CD4-positive, alpha-beta T cell (primary cell): ENCODE data around the gene TM2D1. TPM values are rescaled to one million over a fixed set of nuclear protein-coding genes. Genes with fewer than 3 reads are reported as not detected.

Experiments used
- ATAC-seq: fragments of 200-7000 bp; cut with Tn5 transposase; one replicate; pipeline ENCODE4 v1.10.0; 2022; ENCODE audit warnings: mild to moderate bottlenecking; ENCODE audit not compliant: poor library complexity
- CTCF ChIA-PET: fragments of 350-600 bp; sonication (Branson Sonifier 250); formaldehyde crosslinking; loops from one replicate; lab custom pipeline; 2021; ENCODE audit warnings: antibody characterized with exemption, inconsistent platforms; lab: Charles Lee
- POLR2A ChIA-PET: fragments of 350-600 bp; sonication (Branson Sonifier 250); formaldehyde crosslinking; loops from one replicate; lab custom pipeline; 2021; ENCODE audit warnings: antibody characterized with exemption, inconsistent platforms; lab: Charles Lee
- DNase-seq, 14 experiments: peaks; one replicate each; pipeline ENCODE4 v3.0.0-alpha.2; 2013 to 2020; ENCODE audit warnings: mixed read lengths in 2 of 14
- H3K27ac ChIP-seq, 2 donors: one replicate each; pipeline versions ENCODE4 v1.5.1 to v1.7.0; 2013; ENCODE audit warnings: low read length in 2 of 2, low read depth in 1 of 2, mild to moderate bottlenecking in 1 of 2
- H3K27me3 ChIP-seq, 2 experiments: 1 replicate in 1 of 2; 2 replicates in 1 of 2; pipeline versions ENCODE4 v1.6.1 to v1.7.0; 2013; ENCODE audit warnings: low read length in 2 of 2, control low read depth in 1 of 2, mild to moderate bottlenecking in 1 of 2, moderate library complexity in 1 of 2; ENCODE audit not compliant: insufficient read depth in 2 of 2, control insufficient read depth in 1 of 2
- H3K36me3 ChIP-seq: one replicate; pipeline ENCODE4 v1.6.1; 2013; ENCODE audit warnings: low read length, control low read depth; ENCODE audit not compliant: insufficient read depth
- H3K4me1 ChIP-seq: one replicate; pipeline ENCODE4 v1.6.1; 2013; ENCODE audit warnings: low read length, control low read depth; ENCODE audit not compliant: insufficient read depth
- H3K4me3 ChIP-seq: one replicate; pipeline ENCODE4 v1.5.1; 2013; ENCODE audit warnings: mild to moderate bottlenecking, low read length, moderate library complexity
- H3K9me3 ChIP-seq, 2 experiments: 1 replicate in 1 of 2; 2 replicates in 1 of 2; pipeline versions ENCODE4 v1.6.1 to v1.7.0; 2013; ENCODE audit warnings: low read length in 2 of 2, mild to moderate bottlenecking in 2 of 2, control low read depth in 1 of 2, moderate library complexity in 1 of 2; ENCODE audit not compliant: control insufficient read depth in 1 of 2, insufficient read depth in 1 of 2
- H3K27ac Mint-ChIP-seq: one replicate; pipeline ENCODE4 v1.8.0; 2020; ENCODE audit warnings: mixed read lengths
- H3K27me3 Mint-ChIP-seq: one replicate; pipeline ENCODE4 v1.8.0; 2021; ENCODE audit warnings: mixed read lengths
- H3K36me3 Mint-ChIP-seq: one replicate; pipeline ENCODE4 v1.8.0; 2021; ENCODE audit warnings: low read depth, mixed read lengths
- H3K4me1 Mint-ChIP-seq: one replicate; pipeline ENCODE4 v1.8.0; 2021; ENCODE audit warnings: low read depth, mixed read lengths
- H3K4me3 Mint-ChIP-seq: one replicate; pipeline ENCODE4 v1.8.0; 2020; ENCODE audit warnings: mild to moderate bottlenecking, mixed read lengths
- H3K9me3 Mint-ChIP-seq: one replicate; pipeline ENCODE4 v1.8.0; 2020; ENCODE audit warnings: mixed read lengths
- CTCF ChIP-seq: fragments of 200-600 bp; IDR thresholded peaks from one replicate; pipeline ENCODE4 v1.8.0; 2022; ENCODE audit warnings: antibody characterized with exemption, mild to moderate bottlenecking
- intact Hi-C, 2 experiments: fragments of 100-400 bp; cut with DNase I in 1 of 2; cut with micrococcal nuclease in 1 of 2; formaldehyde crosslinking; loops; one replicate each; pipeline versions ENCODE4 v1.15.1 to v1.9.0; 2023 to 2025; cut with DNase I, micrococcal nuclease
- total RNA-seq, 174 experiments: library from RNA in 2 of 174; stranded (reverse) in 2 of 174; gene quantifications; one replicate each; pipeline ENCODE4 v1.2.3 and lab custom pipeline; 2021 to 2026

TM2D1 gene
- total RNA-seq, 2 experiments from 2014 or later = 12.0 to 13.7 TPM

GRCh38 chr1:61647142-61647541 is 77.8 kb downstream of the TM2D1 start:
- no peak overlapping the region for H3K27ac Mint-ChIP-seq
- POLR2A ChIA-PET = no interaction called here
- H3K9me3 ChIP-seq = no peaks in the 10 kb centered on the region
- H3K4me1 Mint-ChIP-seq = no peaks in the 10 kb centered on the region
- no peak overlapping the region for H3K27ac ChIP-seq
- H3K27me3 ChIP-seq = no peaks in the 10 kb centered on the region
- DNase-seq = no peak
- no peaks in the 10 kb centered on the region for H3K27me3 Mint-ChIP-seq
- intact Hi-C loops = loop anchor here in 1 of 2 experiments (10.0 kb wide), 1 partner anchor 602 kb away; no protein-coding TSS in a partner anchor
- H3K36me3 ChIP-seq = no peaks in the 10 kb centered on the region
- H3K4me3 ChIP-seq = no peak overlapping the region
- no peaks in the 10 kb centered on the region for H3K36me3 Mint-ChIP-seq
- TF ChIP-seq CTCF = no peak
- no peak overlapping the region for H3K4me3 Mint-ChIP-seq
- H3K9me3 Mint-ChIP-seq = no peaks in the 10 kb centered on the region
- CTCF ChIA-PET = no interaction called here
- H3K4me1 ChIP-seq = no peaks in the 10 kb centered on the region
- no peak for ATAC-seq

DNA sequence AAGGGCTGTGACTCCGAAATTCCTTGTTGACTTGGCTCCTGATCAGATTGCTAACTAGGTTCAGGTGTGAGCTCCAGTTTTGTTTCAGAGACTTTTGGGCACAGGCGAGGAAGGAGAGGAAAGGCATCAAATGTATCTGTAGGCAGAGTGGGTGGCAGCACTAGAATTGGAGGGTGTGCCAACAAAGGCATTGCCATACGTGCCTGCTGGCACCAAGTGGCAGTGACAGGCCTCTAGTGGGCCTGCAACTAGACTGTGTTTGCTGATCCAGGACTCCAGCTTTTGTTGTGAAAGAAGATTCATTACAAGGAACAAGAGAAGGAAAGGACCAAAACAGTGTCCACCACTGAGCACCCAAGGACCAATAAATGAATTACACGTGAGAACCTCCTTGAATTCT is 79.5 kb downstream of the TM2D1 start:
- POLR2A ChIA-PET = no interaction called here
- no peak overlapping the region for H3K27ac ChIP-seq
- H3K36me3 ChIP-seq = no peaks in the 10 kb centered on the region
- Mint-ChIP-seq H3K27ac (no peak overlapping the region), H3K4me3 (no peak overlapping the region), H3K9me3 (no peaks in the 10 kb centered on the region), H3K4me1 (peaks cover 13% of the 10 kb centered on the region), H3K27me3 (no peaks in the 10 kb centered on the region), H3K36me3 (no peaks in the 10 kb centered on the region)
- H3K9me3 ChIP-seq = no peaks in the 10 kb centered on the region
- intact Hi-C loops = loop anchor here in 1 of 2 experiments (10.0 kb wide), 1 partner anchor 601 kb away; no protein-coding TSS in a partner anchor
- H3K4me3 ChIP-seq = no peak overlapping the region
- ATAC-seq (no peak), DNase-seq (no peak)
- H3K27me3 ChIP-seq = no peaks in the 10 kb centered on the region
- H3K4me1 ChIP-seq = peaks cover 13% of the 10 kb centered on the region
- CTCF ChIA-PET = no interaction called here
- TF ChIP-seq CTCF = no peak

DNA sequence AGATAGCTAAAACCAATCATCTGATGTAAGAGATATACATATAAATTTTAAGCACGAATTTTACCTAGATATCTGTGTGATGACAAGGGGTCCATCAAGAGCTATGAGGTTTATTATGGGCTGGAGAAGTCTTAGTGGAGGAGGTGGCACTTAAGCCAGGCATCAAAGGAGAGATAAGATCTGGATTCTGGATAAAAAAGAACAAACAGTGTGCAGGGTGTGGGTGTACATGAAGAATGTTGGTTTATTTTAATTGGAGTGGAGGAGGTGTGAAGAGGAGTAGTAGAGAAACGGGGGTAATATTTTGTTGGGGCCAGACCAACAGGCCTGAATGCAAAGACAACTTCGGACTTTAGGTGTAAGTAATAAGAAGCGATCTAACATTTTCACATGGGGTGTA is 80.6 kb downstream of the TM2D1 start:
- Mint-ChIP-seq H3K27me3 (no peaks in the 10 kb centered on the region), H3K36me3 (no peaks in the 10 kb centered on the region), H3K9me3 (no peaks in the 10 kb centered on the region), H3K27ac (no peak overlapping the region), H3K4me1 (peaks cover 13% of the 10 kb centered on the region), H3K4me3 (no peak overlapping the region)
- Histone ChIP-seq H3K4me3 (no peak overlapping the region), H3K27me3 (no peaks in the 10 kb centered on the region), H3K27ac (no peak overlapping the region), H3K4me1 (peaks cover 13% of the 10 kb centered on the region), H3K36me3 (no peaks in the 10 kb centered on the region), H3K9me3 (no peaks in the 10 kb centered on the region)
- DNase-seq (no peak), ATAC-seq (no peak)
- ChIA-PET CTCF (no interaction called here), POLR2A (no interaction called here)
- intact Hi-C loops = loop anchor here (5.0 to 10.0 kb wide), 3 partner anchors 208 to 600 kb away; no protein-coding TSS in a partner anchor
- no peak for TF ChIP-seq CTCF
